HG02759 (cell line): ENCODE data around the gene RAD51B.
"Not testable (repeated sequence)": the region's sequence is repeated elsewhere in the genome, so short reads cannot be mapped to it uniquely, and the experiment has no call there.

Source experiments
- ATAC-seq: cut with Tn5 transposase; IDR thresholded peaks from one replicate; pipeline ENCODE4 v1.9.1; 2021; ENCODE audit warnings: mild to moderate bottlenecking, moderate library complexity; ENCODE audit not compliant: unreplicated experiment

Gene RAD51B

GRCh38 chr14:67942080-67942710, 122.6 kb downstream of the RAD51B start:
- ATAC-seq, result no peak

GRCh38 chr14:67943947-67944346, 124.4 kb downstream of the RAD51B start:
- ATAC-seq, result no peak

- ATAC-seq, result no peak
Observed at GRCh38 chr14:67944605-67945004, 125.0 kb downstream of the RAD51B start.

GRCh38 chr14:67949771-67950170, 130.2 kb downstream of the RAD51B start:
- no peak for ATAC-seq

GRCh38 chr14:67950386-67950785, 130.8 kb downstream of the RAD51B start:
- ATAC-seq, result no peak

GRCh38 chr14:67951529-67952135, 132.1 kb downstream of the RAD51B start:
- ATAC-seq, result no peak

GRCh38 chr14:67952381-67952780, 132.8 kb downstream of the RAD51B start:
- ATAC-seq, result no peak

GRCh38 chr14:67952786-67953185, 133.2 kb downstream of the RAD51B start:
- no peak for ATAC-seq

GRCh38 chr14:67955261-67955660, 135.7 kb downstream of the RAD51B start:
- no peak for ATAC-seq

- no peak for ATAC-seq
Observed at GRCh38 chr14:67957946-67958345, 138.4 kb downstream of the RAD51B start.

- ATAC-seq, result no peak
Observed at GRCh38 chr14:67961676-67962075, 142.1 kb downstream of the RAD51B start.

- ATAC-seq, result no peak
Observed at GRCh38 chr14:67962215-67962644, 142.7 kb downstream of the RAD51B start.

GRCh38 chr14:67963545-67963944, 144.0 kb downstream of the RAD51B start:
- no peak for ATAC-seq

- ATAC-seq, result no peak
Observed at GRCh38 chr14:67963960-67964812, 144.6 kb downstream of the RAD51B start.

- ATAC-seq, result no peak
Observed at GRCh38 chr14:67965696-67966095, 146.1 kb downstream of the RAD51B start.

GRCh38 chr14:67967206-67967605, 147.6 kb downstream of the RAD51B start:
- ATAC-seq, result no peak

GRCh38 chr14:67967970-67968369, 148.4 kb downstream of the RAD51B start:
- not testable (repeated sequence) for ATAC-seq

GRCh38 chr14:67970923-67971322, 151.3 kb downstream of the RAD51B start:
- no peak for ATAC-seq

GRCh38 chr14:67971627-67972625, 152.3 kb downstream of the RAD51B start:
- no peak for ATAC-seq

- no peak for ATAC-seq
Observed at GRCh38 chr14:67973436-67973835, 153.9 kb downstream of the RAD51B start.

- no peak for ATAC-seq
Observed at GRCh38 chr14:67975470-67975869, 155.9 kb downstream of the RAD51B start.
